ENCODE measurements around the gene PTCHD4.
"Not testable (repeated sequence)": the region's sequence is repeated elsewhere in the genome, so short reads cannot be mapped to it uniquely, and the experiment has no call there.

PTCHD4 gene

DNA sequence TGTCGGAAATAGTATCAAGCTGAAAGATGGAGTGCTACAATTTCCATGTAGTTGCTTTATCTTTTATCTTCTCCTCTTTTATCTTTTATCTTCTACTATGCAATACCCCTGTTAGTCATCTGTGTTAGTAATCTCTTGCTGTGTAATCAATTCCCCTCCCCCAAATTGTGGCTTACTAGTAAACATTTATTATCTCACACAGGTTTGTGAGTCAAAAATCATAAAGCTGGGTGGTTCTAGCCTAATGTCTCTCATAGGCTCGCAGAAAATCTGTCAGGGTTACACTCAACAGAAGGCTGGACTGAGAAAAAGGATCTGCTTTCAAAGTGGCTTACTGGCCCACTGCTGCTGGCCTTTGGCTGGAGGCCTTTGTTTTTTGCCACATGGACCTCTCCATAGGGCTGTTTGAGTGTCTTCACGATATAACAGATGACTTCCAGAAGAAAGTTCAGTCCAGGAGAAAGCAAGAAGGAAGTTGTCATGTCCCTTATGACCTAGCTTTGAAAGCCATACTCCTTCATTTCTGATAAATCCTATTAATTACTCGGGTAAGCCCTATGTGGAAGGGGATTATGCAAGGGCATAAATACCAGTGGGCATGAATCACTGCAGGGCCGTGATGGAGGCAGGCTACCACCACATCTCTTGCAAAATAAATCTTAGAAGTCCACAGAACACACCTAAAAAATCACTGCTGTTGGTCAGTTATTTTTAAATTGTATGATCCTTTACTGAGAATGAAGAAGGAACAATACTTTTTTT is 24.5 kb upstream of the PTCHD4 start:
- Histone ChIP-seq H3K4me3 (no peak overlapping the region), H3K9ac (ENCODE audit: insufficient read length) (no peak overlapping the region), H3K36me3 (ENCODE audit: insufficient read depth, low read length) (no peaks in the 10 kb centered on the region), H3K9me3 (ENCODE audit: low read depth, low read length) (no peaks in the 10 kb centered on the region), H3K27ac (no peak overlapping the region)
- TF ChIP-seq EZH2 (IDR thresholded peaks at IDR 0.05) (no peak), POLR2AphosphoS5 (IDR thresholded peaks at IDR 0.05; ENCODE audit: borderline replicate concordance, low read depth, low read length) (no peak), FOXP2 (optimal IDR thresholded peaks at IDR 0.05; ENCODE audit: control extremely low read depth, extremely low read length, insufficient read depth) (no peak)
- no peak for DNase-seq (ENCODE audit: low read depth, low spot score)

GRCh38 chr6:48134246-48134645 is 23.2 kb upstream of the PTCHD4 start:
- H3K9me3 ChIP-seq (ENCODE audit: low read depth, low read length), result no peaks in the 10 kb centered on the region
- no peaks in the 10 kb centered on the region for H3K36me3 ChIP-seq (ENCODE audit: insufficient read depth, low read length)
- TF ChIP-seq POLR2AphosphoS5 (IDR thresholded peaks at IDR 0.05; ENCODE audit: borderline replicate concordance, low read depth, low read length) (no peak), EZH2 (IDR thresholded peaks at IDR 0.05) (no peak), FOXP2 (optimal IDR thresholded peaks at IDR 0.05; ENCODE audit: control extremely low read depth, extremely low read length, insufficient read depth) (no peak)
- DNase-seq (ENCODE audit: low read depth, low spot score), result no peak
- H3K27ac ChIP-seq, result no peak overlapping the region
- H3K4me3 ChIP-seq, result no peak overlapping the region
- H3K9ac ChIP-seq (ENCODE audit: insufficient read length), result no peak overlapping the region

- H3K9ac ChIP-seq (ENCODE audit: insufficient read length), result no peak overlapping the region
- no peak overlapping the region for H3K27ac ChIP-seq
- H3K36me3 ChIP-seq (ENCODE audit: insufficient read depth, low read length), result no peaks in the 10 kb centered on the region
- no peaks in the 10 kb centered on the region for H3K9me3 ChIP-seq (ENCODE audit: low read depth, low read length)
- TF ChIP-seq POLR2AphosphoS5 (IDR thresholded peaks at IDR 0.05; ENCODE audit: borderline replicate concordance, low read depth, low read length), result no peak
- no peak for TF ChIP-seq FOXP2 (optimal IDR thresholded peaks at IDR 0.05; ENCODE audit: control extremely low read depth, extremely low read length, insufficient read depth)
- no peak for TF ChIP-seq EZH2 (IDR thresholded peaks at IDR 0.05)
- no peak overlapping the region for H3K4me3 ChIP-seq
- DNase-seq (ENCODE audit: low read depth, low spot score), result no peak
Measured at GRCh38 chr6:48123601-48124000, 12.6 kb upstream of the PTCHD4 start.

GRCh38 chr6:48121983-48122749 is 11.2 kb upstream of the PTCHD4 start:
- not testable (repeated sequence) for H3K27ac ChIP-seq; H3K9ac ChIP-seq (ENCODE audit: insufficient read length); H3K9me3 ChIP-seq (ENCODE audit: low read depth, low read length); DNase-seq (ENCODE audit: low read depth, low spot score); H3K4me3 ChIP-seq; H3K36me3 ChIP-seq (ENCODE audit: insufficient read depth, low read length)

GRCh38 chr6:48116699-48117645 is 6.0 kb upstream of the PTCHD4 start:
- Histone ChIP-seq H3K27ac (no peak overlapping the region), H3K9me3 (ENCODE audit: low read depth, low read length) (no peaks in the 10 kb centered on the region), H3K9ac (ENCODE audit: insufficient read length) (no peak overlapping the region), H3K4me3 (no peak overlapping the region), H3K36me3 (ENCODE audit: insufficient read depth, low read length) (no peaks in the 10 kb centered on the region)
- no peak for DNase-seq (ENCODE audit: low read depth, low spot score)
- TF ChIP-seq POLR2AphosphoS5 (IDR thresholded peaks at IDR 0.05; ENCODE audit: borderline replicate concordance, low read depth, low read length) (no peak), FOXP2 (optimal IDR thresholded peaks at IDR 0.05; ENCODE audit: control extremely low read depth, extremely low read length, insufficient read depth) (no peak), EZH2 (IDR thresholded peaks at IDR 0.05) (no peak)

DNA sequence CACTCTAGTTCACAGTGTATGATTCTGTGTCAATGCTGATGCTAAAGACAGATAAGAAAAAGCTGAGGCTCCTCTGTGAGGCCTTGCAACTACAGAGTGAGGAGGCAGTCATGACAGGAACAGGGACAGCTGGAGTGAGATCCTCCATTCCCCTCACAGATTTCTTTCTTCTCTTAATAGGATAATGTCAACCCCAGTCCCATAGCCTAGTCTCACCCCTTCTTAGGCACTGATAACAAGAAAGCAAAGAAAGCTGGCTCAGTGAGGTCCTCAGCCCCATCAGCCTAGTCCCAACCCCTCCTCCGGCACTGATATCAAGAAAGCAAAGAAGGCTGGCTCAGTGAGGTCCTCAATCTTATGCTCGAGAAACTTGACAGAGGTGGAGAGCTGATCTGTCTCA is 2.1 kb upstream of the PTCHD4 start:
- H3K27ac ChIP-seq, result no peak overlapping the region
- no peaks in the 10 kb centered on the region for H3K36me3 ChIP-seq (ENCODE audit: insufficient read depth, low read length)

GRCh38 chr6:48111575-48111974 is 578 bp upstream of the PTCHD4 start:
- TF ChIP-seq EZH2 (IDR thresholded peaks at IDR 0.05) (no peak), POLR2AphosphoS5 (IDR thresholded peaks at IDR 0.05; ENCODE audit: borderline replicate concordance, low read depth, low read length) (no peak), FOXP2 (optimal IDR thresholded peaks at IDR 0.05; ENCODE audit: control extremely low read depth, extremely low read length, insufficient read depth) (no peak)
- H3K27ac ChIP-seq, result no peak overlapping the region
- no peak overlapping the region for H3K9ac ChIP-seq (ENCODE audit: insufficient read length)
- DNase-seq (ENCODE audit: low read depth, low spot score), result no peak
- H3K9me3 ChIP-seq (ENCODE audit: low read depth, low read length), result no peaks in the 10 kb centered on the region
- no peaks in the 10 kb centered on the region for H3K36me3 ChIP-seq (ENCODE audit: insufficient read depth, low read length)
- no peak overlapping the region for H3K4me3 ChIP-seq

More for the DNA sequence above, 2.1 kb upstream of the PTCHD4 start:
- no peaks in the 10 kb centered on the region for H3K9me3 ChIP-seq (ENCODE audit: low read depth, low read length)
- DNase-seq (ENCODE audit: low read depth, low spot score), result no peak
- no peak overlapping the region for H3K9ac ChIP-seq (ENCODE audit: insufficient read length)
- TF ChIP-seq FOXP2 (optimal IDR thresholded peaks at IDR 0.05; ENCODE audit: control extremely low read depth, extremely low read length, insufficient read depth), result no peak
- no peak for TF ChIP-seq EZH2 (IDR thresholded peaks at IDR 0.05)
- no peak for TF ChIP-seq POLR2AphosphoS5 (IDR thresholded peaks at IDR 0.05; ENCODE audit: borderline replicate concordance, low read depth, low read length)
- no peak overlapping the region for H3K4me3 ChIP-seq
